Aorta (tissue), 5 donors: ENCODE measurements around the gene LANCL3. TPM values are rescaled to one million over a fixed set of nuclear protein-coding genes. Genes with fewer than 3 reads are reported as not detected.
"Not testable (repeated sequence)": the region's sequence is repeated elsewhere in the genome, so short reads cannot be mapped to it uniquely, and the experiment has no call there.

Experiments
- ATAC-seq: fragments of 200-7000 bp; cut with Tn5 transposase; one replicate; pipeline ENCODE4 v1.9.1; 2022; ENCODE audit warnings: moderate library complexity; ENCODE audit not compliant: low FRiP score
- DNase-seq, 2 donors: peaks; one replicate each; pipeline ENCODE4 v3.0.0-alpha.2; 2020
- H3K27ac ChIP-seq, 2 donors: one replicate each; pipeline ENCODE4 v1.5.1; 2013; ENCODE audit warnings: low read length in 2 of 2, mild to moderate bottlenecking in 2 of 2, moderate library complexity in 2 of 2, control low read depth in 1 of 2, inconsistent platforms in 1 of 2, low read depth in 1 of 2
- H3K27me3 ChIP-seq, 2 donors: one replicate each; pipeline ENCODE4 v1.6.1; 2013; ENCODE audit warnings: control low read depth in 1 of 2, low read length in 1 of 2, mild to moderate bottlenecking in 1 of 2, moderate library complexity in 1 of 2; ENCODE audit not compliant: insufficient read depth in 2 of 2, control insufficient read depth in 1 of 2
- H3K36me3 ChIP-seq, 2 donors: one replicate each; pipeline ENCODE4 v1.6.1; 2013; ENCODE audit warnings: control low read depth in 1 of 2, low read length in 1 of 2, mild to moderate bottlenecking in 1 of 2; ENCODE audit not compliant: insufficient read depth in 2 of 2, control insufficient read depth in 1 of 2
- H3K4me1 ChIP-seq, 2 donors: one replicate each; pipeline ENCODE4 v1.6.1; 2013; ENCODE audit warnings: low read length in 2 of 2, control low read depth in 1 of 2, mild to moderate bottlenecking in 1 of 2, moderate library complexity in 1 of 2; ENCODE audit not compliant: insufficient read depth in 2 of 2, control insufficient read depth in 1 of 2
- H3K4me3 ChIP-seq, 2 donors: one replicate each; pipeline ENCODE4 v1.5.1; 2013; ENCODE audit warnings: low read length in 2 of 2, control low read depth in 1 of 2, mild to moderate bottlenecking in 1 of 2
- H3K9me3 ChIP-seq: one replicate; pipeline ENCODE4 v1.6.1; 2013; ENCODE audit warnings: mild to moderate bottlenecking, low read length; ENCODE audit not compliant: control insufficient read depth
- WGBS, 2 donors: extraction: QIAGEN DNeasy Blood & Tissue Kit; methylation state at CpG; one replicate each; pipeline ENCODE4 v1.1.7; 2013; 5-methylcytosine and 5-hydroxymethylcytosine counted together
- intact Hi-C, 2 donors: fragments of 100-400 bp; cut with DNase I; formaldehyde crosslinking; loops; one replicate each; pipeline versions ENCODE4 v1.14.2 to v1.15.0; 2022
- long read RNA-seq, 2 donors: library from polyadenylated mRNA; unstranded; transcript quantifications; one replicate each; pipeline ENCODE4 v2.0.0, GENCODE V29; 2020 to 2021
- polyA plus RNA-seq, 2 donors: library from polyadenylated mRNA; stranded (reverse); fragments of 200-250 nt; gene quantifications; one replicate each; pipeline ENCODE4 v1.2.3, GENCODE V29; 2013
- total RNA-seq, 2 donors: library from RNA; stranded (reverse); fragmentation: NEBNext Ultra II Directional; extraction: Animal tissue kit (Norgen Biotek cat#: 25700); gene quantifications; one replicate each; pipeline ENCODE4 v1.2.1, GENCODE V29; 2021
- donor health status: healthy with polysubstance abuse.
- donor health status: Bipolar disorder and iron deficiency.
- donor health status: DM: no; HTN: no; CAD: no.
- donor health status: DM: no; HTN: no; CAD: no.
- donor health status: DM: yes; HTN: yes; CAD: no.

LANCL3 gene
- total RNA-seq, result 1 to 10 TPM in 1 of 2 donors, under 1 TPM in 1; 0.84 to 2.2 TPM
- under 1 TPM; 0.03 to 0.38 TPM for polyA plus RNA-seq
- long read RNA-seq, donor 1, partial matches to known transcripts, result 0 of 2 reads
- long read RNA-seq, donor 1, other reads (novel, unspliced or antisense), result 2 of 2 reads
- long read RNA-seq, donor 2, result 0 reads

DNA sequence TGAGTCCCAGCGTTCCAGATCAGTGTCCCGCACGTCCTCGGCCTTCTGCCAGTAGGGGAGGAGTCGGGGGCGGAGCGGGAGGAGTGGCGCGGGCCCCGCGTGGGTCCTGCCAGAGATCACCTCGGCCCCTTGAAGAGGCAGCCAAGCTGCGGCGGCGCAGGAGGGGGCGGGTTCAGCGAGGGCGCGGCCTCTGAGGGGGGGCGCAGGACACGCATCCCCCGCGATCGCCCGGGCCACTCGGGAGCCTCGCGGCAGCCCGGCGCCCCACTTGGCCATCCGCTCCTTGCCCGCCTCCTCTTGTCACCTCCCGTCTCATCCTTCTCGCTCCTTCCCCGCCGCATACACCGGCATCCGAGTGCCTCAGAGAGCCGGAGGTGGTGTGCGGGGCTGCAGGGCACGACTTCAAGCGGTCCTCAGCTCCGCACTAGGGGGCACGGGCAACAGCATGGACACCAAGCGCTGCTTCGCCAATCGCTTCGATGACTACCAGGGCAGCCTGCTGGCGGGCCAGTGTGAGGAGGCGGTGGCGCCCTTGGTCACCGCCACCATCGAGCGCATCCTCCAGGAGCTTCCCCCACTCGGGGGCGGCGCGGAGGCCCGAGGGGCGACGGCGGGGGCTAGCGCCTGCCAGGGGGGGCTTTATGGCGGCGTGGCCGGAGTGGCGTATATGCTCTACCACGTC, at the start of gene LANCL3:
TSS of gene LANCL3 (plus strand) at position 236 of the 682 bp plus-strand sequence. CDS start at position 446, 210 bp downstream.
- not testable (repeated sequence) for H3K4me1 ChIP-seq, H3K27me3 ChIP-seq, H3K36me3 ChIP-seq, H3K9me3 ChIP-seq, H3K27ac ChIP-seq
- 1 to 31% methylated on average over 38 to 68 of the region's 68 CpGs for WGBS, 2 donors
- DNase-seq (peak; percentile 45 to 79), ATAC-seq (peak; percentile 28)
- intact Hi-C loops, result loop anchor here in 1 of 2 donors (5.0 kb wide), 1 partner anchor 256 kb away; no protein-coding TSS in a partner anchor
- peak within 1 kb of the TSS; percentile 8 to 35 for H3K4me3 ChIP-seq

DNA sequence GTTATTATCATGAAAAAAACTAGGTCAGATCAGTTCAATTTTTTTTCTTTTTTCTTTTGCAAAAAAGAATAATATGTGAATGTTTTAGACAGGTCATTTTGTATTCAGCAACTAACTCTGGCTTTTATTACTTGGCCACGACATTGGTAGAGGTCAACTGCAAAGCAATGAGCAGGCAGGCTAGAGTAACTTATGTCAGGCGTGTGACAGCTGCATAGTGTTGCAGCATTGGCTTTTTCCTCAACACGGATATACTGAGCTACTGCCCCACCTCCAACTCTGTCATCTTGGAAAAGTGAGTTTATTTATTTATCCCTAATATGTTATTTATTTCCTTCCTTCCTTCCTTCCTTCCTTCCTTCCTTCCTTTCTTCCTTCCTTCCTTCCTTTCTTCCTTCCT, 47.8 kb upstream of the LANCL3 start:
- H3K9me3 ChIP-seq, H3K4me3 ChIP-seq, intact Hi-C loops, ATAC-seq, DNase-seq, H3K27me3 ChIP-seq, H3K27ac ChIP-seq, H3K4me1 ChIP-seq, H3K36me3 ChIP-seq: not testable (repeated sequence)
- 53 to 68% methylated on average over 3 of the region's 3 CpGs for WGBS, 2 donors

DNA sequence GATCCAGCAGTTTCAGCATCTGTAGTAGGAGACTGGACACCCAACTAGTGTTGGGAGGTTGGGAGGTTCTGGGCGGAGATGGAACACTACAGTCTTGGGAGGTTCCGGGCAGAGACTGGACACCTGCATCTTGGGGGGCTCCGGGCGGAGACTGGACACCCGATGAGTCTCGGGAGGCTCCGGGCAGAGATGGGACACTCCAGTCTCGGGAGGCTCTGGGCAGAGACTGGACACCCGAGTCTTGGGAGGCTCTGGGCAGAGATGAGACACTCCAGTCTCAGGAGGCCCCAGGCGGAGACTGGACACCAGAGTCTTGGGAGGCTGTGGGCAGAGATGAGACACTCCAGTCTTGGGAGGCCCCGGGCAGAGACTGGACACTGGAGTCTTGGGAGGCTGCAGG, 29.5 kb upstream of the LANCL3 start:
- no peak for ATAC-seq
- Histone ChIP-seq H3K36me3 (no peaks in the 10 kb centered on the region), H3K27ac (no peak overlapping the region), H3K4me3 (no peak overlapping the region), H3K27me3 (no peaks in the 10 kb centered on the region), H3K4me1 (no peaks in the 10 kb centered on the region), H3K9me3 (no peaks in the 10 kb centered on the region)
- peak in 1 of 2 donors; percentile 52 for DNase-seq
- intact Hi-C loops, result no loop called here
- WGBS, 2 donors, result 88 to 95% methylated on average over 11 of the region's 11 CpGs

DNA sequence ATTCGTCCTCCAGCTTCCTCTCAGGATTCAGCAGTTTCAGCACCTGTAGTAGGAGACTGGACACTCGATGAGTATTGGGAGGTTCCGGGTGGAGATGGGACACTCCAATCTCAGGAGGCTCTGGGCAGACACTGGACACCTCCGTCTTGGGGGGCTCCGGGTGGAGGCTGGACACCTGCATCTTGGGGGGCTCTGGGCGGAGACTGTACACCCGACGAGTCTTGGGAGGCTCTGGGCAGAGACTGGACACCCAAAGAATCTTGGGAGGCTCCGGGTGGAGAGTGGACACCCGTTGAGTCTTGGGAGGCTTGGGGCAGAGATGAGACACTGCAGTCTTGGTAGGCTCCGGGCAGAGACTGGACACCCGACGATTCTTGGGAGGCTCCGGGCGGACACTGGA, 28.7 kb upstream of the LANCL3 start:
- WGBS, 2 donors, result 92 to 94% methylated on average over 15 of the region's 15 CpGs
- H3K36me3 ChIP-seq, result no peaks in the 10 kb centered on the region
- ATAC-seq (no peak), DNase-seq (no peak)
- H3K27ac ChIP-seq, result no peak overlapping the region
- no peaks in the 10 kb centered on the region for H3K27me3 ChIP-seq
- no peaks in the 10 kb centered on the region for H3K4me1 ChIP-seq
- intact Hi-C loops, result no loop called here
- no peak overlapping the region for H3K4me3 ChIP-seq
- no peaks in the 10 kb centered on the region for H3K9me3 ChIP-seq

DNA sequence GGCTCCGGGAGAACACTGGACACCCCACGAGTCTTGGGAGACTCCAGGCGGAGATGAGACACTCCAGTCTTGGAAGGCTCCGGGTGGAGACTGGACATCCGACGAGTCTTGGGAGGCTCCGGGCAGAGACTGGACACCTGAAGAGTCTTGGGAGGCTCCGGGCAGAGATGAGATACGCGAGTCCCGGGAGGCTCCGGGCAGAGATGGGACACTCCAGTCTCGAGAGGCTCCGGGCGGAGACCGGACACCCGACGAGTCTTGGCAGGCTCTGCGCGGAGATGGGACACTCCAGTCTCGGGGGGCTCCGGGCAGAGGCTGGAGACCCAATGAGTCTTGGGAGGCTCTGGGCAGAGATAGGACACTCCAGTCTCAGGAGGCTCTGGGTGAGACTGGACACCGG, 28.1 kb upstream of the LANCL3 start:
- H3K4me1 ChIP-seq, result no peaks in the 10 kb centered on the region
- intact Hi-C loops, result no loop called here
- 90 to 98% methylated on average over 23 of the region's 23 CpGs for WGBS, 2 donors
- no peaks in the 10 kb centered on the region for H3K27me3 ChIP-seq
- H3K27ac ChIP-seq, result no peak overlapping the region
- peak in 1 of 2 donors; percentile 54 for DNase-seq
- H3K9me3 ChIP-seq, result no peaks in the 10 kb centered on the region
- H3K4me3 ChIP-seq, result no peak overlapping the region
- H3K36me3 ChIP-seq, result no peaks in the 10 kb centered on the region
- no peak for ATAC-seq

DNA sequence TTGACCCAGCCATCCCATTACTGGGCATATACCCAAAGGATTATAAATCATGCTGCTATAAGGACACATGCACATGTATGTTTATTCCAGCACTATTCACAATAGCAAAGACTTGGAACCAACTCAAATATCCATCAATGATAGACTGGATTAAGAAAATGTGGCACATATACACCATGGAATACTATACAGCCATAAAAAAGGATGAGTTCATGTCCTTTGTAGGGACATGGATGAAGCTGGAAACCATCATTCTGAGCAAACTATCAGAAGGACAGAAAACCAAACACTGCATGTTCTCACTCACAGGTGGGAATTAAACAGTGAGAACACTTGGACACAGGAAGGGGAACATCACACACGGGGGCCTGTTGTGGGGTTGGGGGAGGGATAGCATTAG, 26.9 kb upstream of the LANCL3 start:
- intact Hi-C loops, H3K4me1 ChIP-seq, H3K4me3 ChIP-seq, H3K27me3 ChIP-seq, H3K36me3 ChIP-seq, H3K9me3 ChIP-seq, ATAC-seq, H3K27ac ChIP-seq, DNase-seq: not testable (repeated sequence)
- 90 to 91% methylated on average over 1 of the region's 1 CpG for WGBS, 2 donors

GRCh38 chrX:37545066-37545465, 26.4 kb upstream of the LANCL3 start:
- DNase-seq (peak in 1 of 2 donors; percentile 71), ATAC-seq (no peak)
- intact Hi-C loops, result no loop called here
- Histone ChIP-seq H3K9me3 (no peaks in the 10 kb centered on the region), H3K27me3 (no peaks in the 10 kb centered on the region), H3K4me3 (no peak overlapping the region), H3K27ac (no peak overlapping the region), H3K36me3 (no peaks in the 10 kb centered on the region), H3K4me1 (no peaks in the 10 kb centered on the region)
- 88 to 97% methylated on average over 25 of the region's 25 CpGs for WGBS, 2 donors

DNA sequence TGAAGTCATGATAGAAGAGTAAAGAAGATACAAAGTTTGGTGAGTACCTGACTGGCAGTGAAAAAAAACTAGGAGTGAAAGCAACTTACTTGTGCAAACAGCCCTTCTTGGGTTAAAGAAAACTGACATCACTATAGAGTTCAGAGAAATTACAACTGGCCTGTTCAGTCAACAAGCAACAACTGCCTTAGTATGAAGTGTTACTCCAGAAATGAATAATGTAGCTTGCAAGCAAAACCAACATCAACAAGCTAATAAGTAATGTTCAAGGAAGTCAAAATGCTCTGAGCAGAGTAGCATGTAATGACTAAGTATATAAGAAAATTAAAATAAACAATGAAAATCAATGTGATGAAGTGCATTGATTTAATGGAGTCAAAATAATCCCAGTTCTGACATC, 21.8 kb upstream of the LANCL3 start:
- H3K9me3 ChIP-seq, intact Hi-C loops, ATAC-seq, H3K27me3 ChIP-seq, H3K4me1 ChIP-seq, H3K36me3 ChIP-seq, H3K4me3 ChIP-seq, H3K27ac ChIP-seq, DNase-seq: not testable (repeated sequence)

DNA sequence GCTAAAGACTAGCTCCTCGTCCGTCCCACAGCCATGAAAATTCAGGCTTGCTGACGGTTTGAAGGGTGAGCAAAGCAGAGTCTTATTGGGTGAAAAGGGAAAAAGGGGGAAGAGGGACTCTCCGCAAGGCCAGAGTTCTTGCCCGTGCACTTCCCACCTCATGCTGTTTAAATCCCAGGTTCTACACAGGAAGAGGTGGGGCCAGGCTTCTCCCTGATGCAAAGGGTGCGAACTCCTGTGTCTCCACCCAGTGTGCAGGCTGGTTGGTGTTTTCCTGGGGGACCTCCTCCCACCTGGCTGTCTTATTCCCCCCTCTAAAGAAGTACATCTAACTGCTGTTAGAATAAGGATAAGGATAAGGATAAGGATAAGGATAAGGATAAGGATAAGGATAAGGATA, 18.0 kb upstream of the LANCL3 start:
- no peak for DNase-seq
- Histone ChIP-seq H3K27me3 (no peaks in the 10 kb centered on the region), H3K9me3 (no peaks in the 10 kb centered on the region), H3K4me3 (no peak overlapping the region), H3K27ac (no peak overlapping the region), H3K4me1 (no peaks in the 10 kb centered on the region), H3K36me3 (no peaks in the 10 kb centered on the region)
- no peak for ATAC-seq
- intact Hi-C loops, result no loop called here
- 58 to 72% methylated on average over 6 of the region's 6 CpGs for WGBS, 2 donors
